LHCN-M2 (cell line): ENCODE data around the gene CFAP46. TPM values are rescaled to one million over a fixed set of nuclear protein-coding genes. Genes with fewer than 3 reads are reported as not detected.
"Not testable (repeated sequence)": the region's sequence is repeated elsewhere in the genome, so short reads cannot be mapped to it uniquely, and the experiment has no call there.

Experiments
- DNase-seq: peaks from one replicate; pipeline ENCODE4 v3.0.0-alpha.2; 2012; ENCODE audit warnings: low read depth
- total RNA-seq: library from RNA; depleted of rRNA; stranded (reverse); fragments of >200 nt; gene quantifications from 2 replicates; pipeline ENCODE4 v1.2.3, GENCODE V29; 2014

The CFAP46 gene
- total RNA-seq, 1 experiment from 2014 or later: not detected

GRCh38 chr10:132810141-132810806 is 132.1 kb downstream of the CFAP46 start:
- no peak for DNase-seq

GRCh38 chr10:132809232-132810140 is 132.9 kb downstream of the CFAP46 start:
- no peak for DNase-seq

- no peak for DNase-seq
These were observed 133.8 kb downstream of the CFAP46 start for GRCh38 chr10:132808383-132809231.

GRCh38 chr10:132807621-132808049 is 134.7 kb downstream of the CFAP46 start:
- DNase-seq: no peak

- no peak for DNase-seq
These were observed 135.8 kb downstream of the CFAP46 start for GRCh38 chr10:132806561-132807003.

- DNase-seq: no peak
These were observed 136.3 kb downstream of the CFAP46 start for GRCh38 chr10:132806110-132806509.

GRCh38 chr10:132805599-132805998 is 136.8 kb downstream of the CFAP46 start:
- DNase-seq: no peak

- no peak for DNase-seq
These were observed 137.5 kb downstream of the CFAP46 start for GRCh38 chr10:132804785-132805426.

- DNase-seq: no peak
These were observed 138.1 kb downstream of the CFAP46 start for GRCh38 chr10:132804287-132804686.

GRCh38 chr10:132803416-132804210 is 138.8 kb downstream of the CFAP46 start:
- DNase-seq: no peak

- DNase-seq: no peak
These were observed 139.6 kb downstream of the CFAP46 start for GRCh38 chr10:132802694-132803320.

- no peak for DNase-seq
These were observed 140.3 kb downstream of the CFAP46 start for GRCh38 chr10:132802048-132802447.

- no peak for DNase-seq
These were observed 142.5 kb downstream of the CFAP46 start for GRCh38 chr10:132799865-132800264.

GRCh38 chr10:132798876-132799275 is 143.5 kb downstream of the CFAP46 start:
- no peak for DNase-seq

- no peak for DNase-seq
These were observed 144.0 kb downstream of the CFAP46 start for GRCh38 chr10:132798403-132798802.

GRCh38 chr10:132797986-132798385 is 144.4 kb downstream of the CFAP46 start:
- DNase-seq: not testable (repeated sequence)

GRCh38 chr10:132796846-132797245 is 145.5 kb downstream of the CFAP46 start:
- DNase-seq: no peak

- DNase-seq: no peak
These were observed 148.2 kb downstream of the CFAP46 start for GRCh38 chr10:132793871-132794849.

- DNase-seq: no peak
These were observed 149.2 kb downstream of the CFAP46 start for GRCh38 chr10:132793213-132793612.
